HCT116 (cell line): Measurements from ENCODE around the gene VEGFA. TPM values are rescaled to one million over a fixed set of nuclear protein-coding genes. Genes with fewer than 3 reads are reported as not detected.

Source experiments
- ATAC-seq: fragments of 200-7000 bp; cut with Tn5 transposase; 2 replicates; pipeline ENCODE4 v1.9.1; 2020; ENCODE audit warnings: mild to moderate bottlenecking, moderate library complexity
- BruUV-seq: library from RNA; stranded (reverse); fragments of 400-500 nt; replicated peaks from 2 replicates; lab custom pipeline; 2021; lab: Mats Ljungman, UMichigan
- CTCF ChIA-PET: fragments of 300-600 bp; sonication (Branson Sonifier 250); formaldehyde crosslinking; loops from one replicate; lab custom pipeline; 2021; ENCODE audit warnings: antibody characterized with exemption; lab: Charles Lee
- POLR2A ChIA-PET: fragments of 300-600, 350-600 bp; sonication (Branson Sonifier 250); formaldehyde crosslinking; loops from one replicate; lab custom pipeline; 2021; ENCODE audit warnings: antibody characterized with exemption; lab: Charles Lee
- RAD21 ChIA-PET, 2 experiments: fragments of 300-600 bp; sonication (Branson Sonifier 250); formaldehyde crosslinking; loops; one replicate each; lab custom pipeline; 2023; ENCODE audit warnings: low total read pairs in 2 of 2; ENCODE audit not compliant: uncharacterized antibody in 2 of 2, unreplicated experiment in 2 of 2, low non-redundant PET in 1 of 2; lab: Charles Lee
- DNase-seq: peaks from one replicate; pipeline ENCODE4 v3.0.0-alpha.2; 2010; ENCODE audit warnings: low read depth, low spot score
- H2AFZ ChIP-seq: fragments of 200-600 bp; shearing (Covaris generic), sonication (generic); 2 replicates; pipeline ENCODE4 v1.6.1; 2017; ENCODE audit warnings: low read depth, mixed run types, mixed read lengths, antibody characterized with exemption, low read length; ENCODE audit not compliant: poor library complexity, severe bottlenecking
- H3K27ac ChIP-seq: 2 replicates; pipeline ENCODE4 v1.5.1; 2012; ENCODE audit warnings: low read depth, low read length
- H3K27me3 ChIP-seq: fragments of 200-600 bp; sonication (generic); 2 replicates; pipeline ENCODE4 v1.6.1; 2016; ENCODE audit warnings: mixed run types, low read length, mixed read lengths; ENCODE audit not compliant: insufficient read depth
- H3K36me3 ChIP-seq, 2 experiments: fragments of 200-500 bp in 1 of 2; fragments of 200-600 bp in 1 of 2; sonication (Bioruptor generic) in 1 of 2; sonication (generic) in 1 of 2; 2 replicates each; pipeline versions ENCODE4 v1.5.1 to v1.6.1; 2014 to 2016; ENCODE audit warnings: low read length in 2 of 2, inconsistent platforms in 1 of 2, mixed read lengths in 1 of 2, mixed run types in 1 of 2; ENCODE audit not compliant: insufficient read depth in 2 of 2, control insufficient read depth in 1 of 2
- H3K4me1 ChIP-seq, 2 experiments: fragments of 200-600 bp in 1 of 2; sonication (generic) in 1 of 2; 2 replicates each; pipeline versions ENCODE4 v1.5.1 to v1.6.1; 2012 to 2017; ENCODE audit warnings: low read length in 2 of 2, inconsistent platforms in 1 of 2, mild to moderate bottlenecking in 1 of 2, mixed read lengths in 1 of 2, mixed run types in 1 of 2, moderate library complexity in 1 of 2; ENCODE audit not compliant: insufficient read depth in 2 of 2, control insufficient read depth in 1 of 2
- H3K4me2 ChIP-seq: fragments of 200-600 bp; sonication (generic); 2 replicates; pipeline ENCODE4 v1.6.1; 2017; ENCODE audit warnings: mixed run types, low read length, mixed read lengths
- H3K4me3 ChIP-seq, 2 experiments: fragments of 200-600 bp in 1 of 2; sonication (generic) in 1 of 2; replicated peaks in 1 of 2; 2 replicates each; pipeline ENCODE4 v1.5.1; 2011 to 2016; ENCODE audit warnings: low read length in 2 of 2, control low read depth in 1 of 2, low read depth in 1 of 2, mild to moderate bottlenecking in 1 of 2, mixed read lengths in 1 of 2, mixed run types in 1 of 2
- H3K79me2 ChIP-seq: fragments of 200-600 bp; sonication (generic); 2 replicates; pipeline ENCODE4 v1.6.1; 2017; ENCODE audit warnings: mild to moderate bottlenecking, mixed run types, low read length, moderate library complexity, mixed read lengths; ENCODE audit not compliant: insufficient read depth
- H3K9ac ChIP-seq: fragments of 200-600 bp; sonication (generic); 2 replicates; pipeline ENCODE4 v1.6.1; 2016; ENCODE audit warnings: low read length, mixed read lengths
- H3K9me2 ChIP-seq: fragments of 200-600 bp; sonication (generic), shearing (Covaris generic); 2 replicates; pipeline ENCODE4 v1.6.1; 2017; ENCODE audit warnings: mixed run types, mild to moderate bottlenecking, moderate library complexity; ENCODE audit not compliant: insufficient read depth
- H3K9me3 ChIP-seq, 2 experiments: fragments of 200-500 bp in 1 of 2; fragments of 200-600 bp in 1 of 2; sonication (Bioruptor generic) in 1 of 2; sonication (generic) in 1 of 2; 2 replicates each; pipeline ENCODE4 v1.6.1; 2014 to 2017; ENCODE audit warnings: low read length in 2 of 2, mixed read lengths in 2 of 2, inconsistent platforms in 1 of 2, low read depth in 1 of 2, mild to moderate bottlenecking in 1 of 2, mixed run types in 1 of 2, moderate library complexity in 1 of 2; ENCODE audit not compliant: control insufficient read depth in 1 of 2, insufficient read depth in 1 of 2
- H4K20me1 ChIP-seq: fragments of 200-600 bp; sonication (generic), shearing (Covaris generic); 2 replicates; pipeline ENCODE4 v1.6.1; 2017; ENCODE audit warnings: mixed run types, mild to moderate bottlenecking, moderate library complexity; ENCODE audit not compliant: insufficient read depth
- CBX3 ChIP-seq: IDR thresholded peaks from 2 replicates; pipeline ENCODE4 v1.6.1; 2012; ENCODE audit warnings: low read depth
- CEBPB ChIP-seq: IDR thresholded peaks from 2 replicates; pipeline ENCODE4 v1.6.1; 2012; ENCODE audit warnings: low read depth
- EGR1 ChIP-seq: IDR thresholded peaks from 2 replicates; pipeline ENCODE4 v1.6.1; 2012; ENCODE audit warnings: low read depth
- EZH2 ChIP-seq: fragments of 200-600 bp; sonication (generic); IDR thresholded peaks from 2 replicates; pipeline ENCODE4 v1.6.1; 2017; ENCODE audit warnings: antibody characterized with exemption, mixed run types
- EZH2phosphoT487 ChIP-seq: fragments of 200-600 bp; IDR thresholded peaks from 2 replicates; pipeline ENCODE4 v1.6.1; 2018; ENCODE audit warnings: antibody characterized with exemption, borderline replicate concordance
- JUND ChIP-seq: IDR thresholded peaks from 2 replicates; pipeline ENCODE4 v1.6.1; 2012
- POLR2A ChIP-seq: IDR thresholded peaks from 2 replicates; pipeline ENCODE4 v1.7.0; 2011; ENCODE audit warnings: borderline replicate concordance; ENCODE audit not compliant: insufficient read depth, insufficient read length; ENCODE audit errors: extremely low read depth
- REST ChIP-seq: IDR thresholded peaks from 2 replicates; pipeline ENCODE4 v1.6.1; 2012; ENCODE audit warnings: low read depth
- SP1 ChIP-seq: IDR thresholded peaks from 2 replicates; pipeline ENCODE4 v1.6.1; 2012; ENCODE audit warnings: low read depth
- SRF ChIP-seq: IDR thresholded peaks from 2 replicates; pipeline ENCODE4 v1.6.1; 2012; ENCODE audit warnings: low read depth
- TCF7L2 ChIP-seq: IDR thresholded peaks from 2 replicates; pipeline ENCODE4 v1.7.0; 2011; ENCODE audit warnings: borderline replicate concordance, inconsistent platforms; ENCODE audit not compliant: insufficient read depth, insufficient read length; ENCODE audit errors: extremely low read depth
- YY1 ChIP-seq: IDR thresholded peaks from 2 replicates; pipeline ENCODE4 v1.6.1; 2011; ENCODE audit warnings: low read length, low read depth, moderate library complexity, mild to moderate bottlenecking; ENCODE audit not compliant: insufficient replicate concordance; ENCODE audit errors: extremely low read depth
- ZFX ChIP-seq: fragments of 450-650 bp; IDR thresholded peaks from 2 replicates; pipeline ENCODE4 v1.6.1; 2017
- ZNF274 ChIP-seq: fragments of 200-500 bp; sonication (Bioruptor generic); IDR thresholded peaks from 2 replicates; pipeline ENCODE4 v1.6.1; 2014; ENCODE audit warnings: mild to moderate bottlenecking, low read depth, low read length, inconsistent platforms
- intact Hi-C: fragments of 100-400 bp; cut with micrococcal nuclease; formaldehyde crosslinking; loops from 2 replicates; pipeline ENCODE4 v1.10.0; 2022
- total RNA-seq: library from RNA; stranded (reverse); gene quantifications from one replicate; pipeline ENCODE4 v1.2.1, GENCODE V29; 2021; ENCODE audit not compliant: unreplicated experiment
- TF ChIP-seq, protein P1 (sequence below): IDR thresholded peaks from 2 replicates; pipeline ENCODE4 v1.6.1; 2012
- TF ChIP-seq, protein P2 (sequence below): IDR thresholded peaks from 2 replicates; pipeline ENCODE4 v1.6.1; 2011; ENCODE audit warnings: mild to moderate bottlenecking, low read length, moderate library complexity; ENCODE audit not compliant: insufficient replicate concordance; ENCODE audit errors: extremely low read depth

VEGFA gene
- total RNA-seq, 1 experiment from 2014 or later: 112 TPM

GRCh38 chr6:43829470-43829869, 59.5 kb downstream of the VEGFA start:
- ATAC-seq (no peak), DNase-seq (no peak)
- Histone ChIP-seq H3K79me2 (no peaks in the 10 kb centered on the region), H3K9ac (no peak overlapping the region), H4K20me1 (no peaks in the 10 kb centered on the region), H3K4me1 (peaks cover 0 to 3% of the 10 kb centered on the region in 2 experiments; a peak in 1 of 4 replicates), H3K9me3 (no peaks in the 10 kb centered on the region), H3K27ac (no peak overlapping the region), H2AFZ (no peak overlapping the region), H3K36me3 (no peaks in the 10 kb centered on the region), H3K9me2 (no peaks in the 10 kb centered on the region), H3K27me3 (no peaks in the 10 kb centered on the region), H3K4me3 (no peak overlapping the region), H3K4me2 (no peak overlapping the region)
- CTCF ChIA-PET: interaction anchor here (1.1 kb wide), 1 partner anchor 29 kb away, joined by 3 read pairs; no protein-coding TSS in a partner anchor
- BruUV-seq: no TSS peak
- RAD21 ChIA-PET: no interaction called here
- POLR2A ChIA-PET: no interaction called here
- intact Hi-C loops: no loop called here
- TF ChIP-seq EGR1 (no peak), CBX3 (no peak), YY1 (no peak), EZH2phosphoT487 (no peak), TCF7L2 (no peak), SRF (no peak), JUND (no peak)
- TF ChIP-seq, protein P1, sequence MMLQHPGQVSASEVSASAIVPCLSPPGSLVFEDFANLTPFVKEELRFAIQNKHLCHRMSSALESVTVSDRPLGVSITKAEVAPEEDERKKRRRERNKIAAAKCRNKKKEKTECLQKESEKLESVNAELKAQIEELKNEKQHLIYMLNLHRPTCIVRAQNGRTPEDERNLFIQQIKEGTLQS: no peak

GRCh38 chr6:43830775-43831174, 60.8 kb downstream of the VEGFA start:
- ATAC-seq (no peak), DNase-seq (no peak)
- no peak overlapping the region for H3K4me2 ChIP-seq
- intact Hi-C loops: no loop called here
- CTCF ChIA-PET: no interaction called here
- BruUV-seq: no TSS peak
- RAD21 ChIA-PET: no interaction called here
- POLR2A ChIA-PET: no interaction called here
- H3K27ac ChIP-seq: no peak overlapping the region
- no peaks in the 10 kb centered on the region for H3K9me3 ChIP-seq
- H4K20me1 ChIP-seq: no peaks in the 10 kb centered on the region
- H3K9me2 ChIP-seq: no peaks in the 10 kb centered on the region
- no peaks in the 10 kb centered on the region for H3K27me3 ChIP-seq
- no peaks in the 10 kb centered on the region for H3K79me2 ChIP-seq
- H3K36me3 ChIP-seq: no peaks in the 10 kb centered on the region
- H3K4me1 ChIP-seq: peaks cover 0 to 3% of the 10 kb centered on the region in 2 experiments; a peak in 1 of 4 replicates
- no peak overlapping the region for H3K9ac ChIP-seq
- H2AFZ ChIP-seq: no peak overlapping the region
- no peak overlapping the region for H3K4me3 ChIP-seq
- TF ChIP-seq, protein P1: no peak
- TF ChIP-seq, protein P2, sequence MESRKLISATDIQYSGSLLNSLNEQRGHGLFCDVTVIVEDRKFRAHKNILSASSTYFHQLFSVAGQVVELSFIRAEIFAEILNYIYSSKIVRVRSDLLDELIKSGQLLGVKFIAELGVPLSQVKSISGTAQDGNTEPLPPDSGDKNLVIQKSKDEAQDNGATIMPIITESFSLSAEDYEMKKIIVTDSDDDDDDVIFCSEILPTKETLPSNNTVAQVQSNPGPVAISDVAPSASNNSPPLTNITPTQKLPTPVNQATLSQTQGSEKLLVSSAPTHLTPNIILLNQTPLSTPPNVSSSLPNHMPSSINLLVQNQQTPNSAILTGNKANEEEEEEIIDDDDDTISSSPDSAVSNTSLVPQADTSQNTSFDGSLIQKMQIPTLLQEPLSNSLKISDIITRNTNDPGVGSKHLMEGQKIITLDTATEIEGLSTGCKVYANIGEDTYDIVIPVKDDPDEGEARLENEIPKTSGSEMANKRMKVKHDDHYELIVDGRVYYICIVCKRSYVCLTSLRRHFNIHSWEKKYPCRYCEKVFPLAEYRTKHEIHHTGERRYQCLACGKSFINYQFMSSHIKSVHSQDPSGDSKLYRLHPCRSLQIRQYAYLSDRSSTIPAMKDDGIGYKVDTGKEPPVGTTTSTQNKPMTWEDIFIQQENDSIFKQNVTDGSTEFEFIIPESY: no peak
- TF ChIP-seq ZFX (no peak), JUND (no peak), SP1 (no peak), REST (no peak), EZH2 (no peak), POLR2A (no peak), ZNF274 (no peak), CBX3 (no peak), CEBPB (no peak)
